PFSK-1 (cell line): ENCODE measurements around the gene SYNE1.

Source experiments
- FOXP2 ChIP-seq: optimal IDR thresholded peaks from 2 replicates; pipeline ENCODE3; 2011; ENCODE audit warnings: borderline replicate concordance, control low read depth, inconsistent platforms; ENCODE audit not compliant: insufficient read depth; ENCODE audit errors: extremely low read length, extremely low read depth
- POLR2AphosphoS5 ChIP-seq: IDR thresholded peaks from 2 replicates; pipeline ENCODE4 v1.6.1; 2012; ENCODE audit warnings: low read depth, mild to moderate bottlenecking, control low read depth, low read length, moderate library complexity
- REST ChIP-seq, 2 experiments: IDR thresholded peaks; 2 replicates each; pipeline versions ENCODE4 v1.6.1 to v1.8.0; 2011 to 2012; ENCODE audit warnings: low read depth in 2 of 2, low read length in 2 of 2, control low read depth in 1 of 2, inconsistent platforms in 1 of 2, mild to moderate bottlenecking in 1 of 2, moderate library complexity in 1 of 2; ENCODE audit not compliant: insufficient read depth in 1 of 2
- SIN3A ChIP-seq: IDR thresholded peaks from 2 replicates; pipeline ENCODE4 v1.6.1; 2012; ENCODE audit warnings: mild to moderate bottlenecking, low read length, moderate library complexity, borderline replicate concordance; ENCODE audit not compliant: insufficient read depth
- TAF1 ChIP-seq: IDR thresholded peaks from 2 replicates; pipeline ENCODE4 v1.6.1; 2012; ENCODE audit warnings: low read length, control low read depth, borderline replicate concordance; ENCODE audit not compliant: insufficient read depth

The SYNE1 gene

GRCh38 chr6:152399399-152399798 is 237.8 kb downstream of the SYNE1 start:
- no peak for TF ChIP-seq FOXP2
- TF ChIP-seq TAF1 = no peak
- no peak for TF ChIP-seq POLR2AphosphoS5
- TF ChIP-seq REST (IDR thresholded peaks at IDR 0.05; ENCODE audit: insufficient read depth in 1 of 2, low read depth in 2 of 2, low read length in 2 of 2) = no peak
- no peak for TF ChIP-seq SIN3A

- no peak for TF ChIP-seq FOXP2
- TF ChIP-seq REST (IDR thresholded peaks at IDR 0.05; ENCODE audit: insufficient read depth in 1 of 2, low read depth in 2 of 2, low read length in 2 of 2) = no peak
- TF ChIP-seq TAF1 = no peak
- TF ChIP-seq SIN3A = no peak
- TF ChIP-seq POLR2AphosphoS5 = no peak
Observed at GRCh38 chr6:152398993-152399392, 238.2 kb downstream of the SYNE1 start.

DNA sequence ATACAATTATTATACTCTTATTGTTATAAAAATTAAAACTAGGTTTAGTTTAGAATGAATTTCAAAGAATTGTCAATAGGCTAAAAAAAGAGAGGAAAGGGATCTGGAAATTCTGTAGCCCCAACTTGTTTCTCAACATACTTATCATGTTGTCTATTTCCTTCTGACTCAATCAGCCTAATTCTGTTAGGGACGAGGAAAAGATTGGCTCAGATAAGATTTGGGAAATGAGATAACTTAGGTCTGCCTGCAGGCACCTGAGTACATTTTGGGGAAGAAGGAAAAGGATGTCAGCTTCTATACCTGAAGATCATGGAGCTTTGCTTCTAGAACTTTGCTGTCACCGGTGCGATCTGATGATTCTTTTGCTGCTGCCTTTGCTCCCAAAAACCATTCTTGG is 238.8 kb downstream of the SYNE1 start:
- TF ChIP-seq POLR2AphosphoS5 (no peak), REST (IDR thresholded peaks at IDR 0.05; ENCODE audit: insufficient read depth in 1 of 2, low read depth in 2 of 2, low read length in 2 of 2) (no peak), SIN3A (no peak), TAF1 (no peak), FOXP2 (no peak)

GRCh38 chr6:152394303-152394702 is 242.9 kb downstream of the SYNE1 start:
- no peak for TF ChIP-seq POLR2AphosphoS5
- TF ChIP-seq SIN3A = no peak
- TF ChIP-seq TAF1 = no peak
- no peak for TF ChIP-seq FOXP2

DNA sequence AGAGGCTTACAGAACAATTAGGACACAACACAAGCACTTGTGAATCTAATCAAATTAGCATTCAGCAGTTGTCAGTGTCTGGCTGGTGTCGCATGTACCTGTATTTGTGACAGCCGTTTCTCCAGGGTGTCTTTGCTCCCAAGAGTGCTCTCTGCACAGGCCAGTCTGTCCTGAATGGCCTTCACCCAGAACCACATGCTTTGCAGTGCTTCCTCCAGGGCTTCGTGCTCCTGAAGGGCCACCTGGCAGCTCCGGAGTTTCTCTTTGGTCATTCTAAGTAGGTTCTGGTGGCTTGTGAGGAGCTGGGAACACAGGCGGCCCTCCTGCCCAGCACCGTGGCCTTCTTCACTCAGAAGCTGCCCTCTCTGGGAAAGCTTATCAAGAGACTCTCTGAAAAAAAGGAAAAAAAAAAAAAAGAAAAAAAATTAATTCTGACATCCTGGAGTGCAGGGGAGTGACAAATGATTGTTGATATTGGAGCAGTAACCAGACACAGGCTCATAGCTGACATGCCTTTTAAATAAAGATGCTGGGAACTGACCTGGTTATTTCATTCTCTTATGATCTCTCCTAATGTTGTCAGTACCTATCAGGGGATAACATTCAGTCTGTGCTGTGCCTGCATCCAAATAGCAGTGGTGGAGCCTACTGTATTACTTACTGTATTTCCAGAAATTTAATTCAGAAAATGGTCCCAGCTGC is 245.8 kb downstream of the SYNE1 start:
- no peak for TF ChIP-seq TAF1
- no peak for TF ChIP-seq POLR2AphosphoS5
- no peak for TF ChIP-seq REST (IDR thresholded peaks at IDR 0.05; ENCODE audit: insufficient read depth in 1 of 2, low read depth in 2 of 2, low read length in 2 of 2)
- TF ChIP-seq FOXP2 = no peak
- no peak for TF ChIP-seq SIN3A
